Stimulated activated CD4-positive, alpha-beta T cell treated with anti-CD3 and anti-CD28 coated beads, Interleukin-1b, Interleukin-23, amount 100 ng/mL, for 4 hours (primary cell): ENCODE results near the gene NAT16.
"Not testable (repeated sequence)": the region's sequence is repeated elsewhere in the genome, so short reads cannot be mapped to it uniquely, and the experiment has no call there.

ENCODE experiments used
- DNase-seq, 2 donors: peaks; one replicate each; pipeline ENCODE4 v3.0.0-alpha.2; 2020; ENCODE audit warnings: low read depth in 2 of 2

The NAT16 gene

GRCh38 chr7:101180130-101180755 lies at the start of gene NAT16:
Gene NAT16, minus strand, starts transcription at chr7:101180293. Its CDS starts 5,486 bp downstream, at chr7:101174807.
- no peak for DNase-seq

- no peak for DNase-seq
Observed at GRCh38 chr7:101226721-101227120, 46.6 kb upstream of the NAT16 start.

DNA sequence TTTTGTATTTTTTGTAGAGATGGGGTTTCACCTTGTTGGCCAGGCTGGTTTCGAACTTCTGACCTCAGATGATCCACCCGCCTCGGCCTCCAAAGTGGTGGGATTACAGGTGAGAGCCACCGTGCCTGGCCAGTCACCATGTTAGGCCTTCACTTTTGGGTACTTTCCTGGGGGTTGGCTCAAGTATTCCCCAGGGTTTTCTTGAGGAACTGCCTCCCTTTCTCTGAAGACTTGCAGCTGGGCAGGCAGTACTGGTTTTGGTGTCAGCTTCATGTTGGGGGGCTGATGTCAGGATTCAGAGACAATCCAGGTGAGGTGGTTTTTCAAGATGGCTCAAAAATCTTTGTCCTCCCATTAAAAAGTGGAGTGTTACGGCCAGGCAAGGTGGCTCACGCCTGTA lies 45.6 kb upstream of the NAT16 start:
- DNase-seq = no peak

DNA sequence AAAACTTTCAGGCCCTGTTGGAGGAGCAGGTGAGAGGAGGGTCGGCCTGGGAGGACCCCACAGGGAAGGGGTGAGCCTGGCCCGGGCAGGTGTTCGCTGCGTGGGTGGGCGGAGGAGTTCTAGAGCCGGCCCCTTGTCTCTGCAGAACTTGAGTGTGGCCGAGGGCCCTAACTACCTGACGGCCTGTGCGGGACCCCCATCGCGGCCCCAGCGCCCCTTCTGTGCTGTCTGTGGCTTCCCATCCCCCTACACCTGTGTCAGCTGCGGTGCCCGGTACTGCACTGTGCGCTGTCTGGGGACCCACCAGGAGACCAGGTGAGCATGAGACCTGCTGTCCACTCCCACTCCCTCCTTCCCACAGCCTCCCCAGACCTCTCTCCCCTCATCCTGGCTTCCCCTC lies 43.4 kb upstream of the NAT16 start:
- no peak for DNase-seq

DNA sequence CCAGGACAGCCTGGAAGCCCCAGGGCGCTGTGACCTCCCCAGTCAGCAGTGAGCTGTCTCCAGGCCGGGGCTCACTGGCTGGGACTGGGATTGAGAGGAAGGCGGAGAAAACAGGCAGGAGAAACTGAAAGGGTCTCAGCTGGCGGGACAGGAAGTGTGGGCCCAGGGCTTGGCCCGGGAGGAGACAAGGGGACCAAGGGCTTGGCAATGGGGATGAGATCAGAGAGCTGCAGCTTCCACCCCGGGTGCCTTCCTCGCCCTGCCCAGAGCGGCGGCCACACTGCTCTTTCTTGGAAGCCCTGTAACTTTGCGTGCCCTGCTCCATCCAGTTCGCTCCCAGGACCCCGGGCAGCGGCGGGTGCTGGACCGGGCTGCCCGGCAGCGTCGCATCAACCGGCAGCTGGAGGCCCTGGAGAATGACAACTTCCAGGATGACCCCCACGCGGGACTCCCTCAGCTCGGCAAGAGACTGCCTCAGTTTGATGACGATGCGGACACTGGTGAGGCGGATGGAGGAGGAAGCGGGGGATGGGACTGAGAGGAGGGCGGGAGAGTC lies 42.3 kb upstream of the NAT16 start:
- no peak for DNase-seq

DNA sequence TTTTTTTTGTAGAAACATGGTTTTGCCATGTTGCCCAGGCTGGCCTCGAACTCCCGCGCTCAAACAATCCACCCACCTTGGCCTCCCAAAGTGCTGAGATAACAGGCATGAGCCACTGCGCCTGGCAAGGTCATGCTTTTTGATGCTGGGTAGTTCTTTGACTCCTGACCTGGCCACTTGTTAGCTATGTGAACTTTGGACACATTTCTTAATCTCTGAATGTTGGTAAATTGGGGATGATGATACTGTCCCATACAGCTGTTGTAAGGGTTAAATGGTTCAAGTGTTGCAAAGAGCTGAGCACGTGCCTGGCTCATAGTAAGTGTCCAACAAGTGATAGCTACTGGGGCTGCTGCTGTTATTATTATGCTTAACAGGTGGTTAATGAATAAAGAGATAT lies 40.2 kb upstream of the NAT16 start:
- no peak for DNase-seq

DNA sequence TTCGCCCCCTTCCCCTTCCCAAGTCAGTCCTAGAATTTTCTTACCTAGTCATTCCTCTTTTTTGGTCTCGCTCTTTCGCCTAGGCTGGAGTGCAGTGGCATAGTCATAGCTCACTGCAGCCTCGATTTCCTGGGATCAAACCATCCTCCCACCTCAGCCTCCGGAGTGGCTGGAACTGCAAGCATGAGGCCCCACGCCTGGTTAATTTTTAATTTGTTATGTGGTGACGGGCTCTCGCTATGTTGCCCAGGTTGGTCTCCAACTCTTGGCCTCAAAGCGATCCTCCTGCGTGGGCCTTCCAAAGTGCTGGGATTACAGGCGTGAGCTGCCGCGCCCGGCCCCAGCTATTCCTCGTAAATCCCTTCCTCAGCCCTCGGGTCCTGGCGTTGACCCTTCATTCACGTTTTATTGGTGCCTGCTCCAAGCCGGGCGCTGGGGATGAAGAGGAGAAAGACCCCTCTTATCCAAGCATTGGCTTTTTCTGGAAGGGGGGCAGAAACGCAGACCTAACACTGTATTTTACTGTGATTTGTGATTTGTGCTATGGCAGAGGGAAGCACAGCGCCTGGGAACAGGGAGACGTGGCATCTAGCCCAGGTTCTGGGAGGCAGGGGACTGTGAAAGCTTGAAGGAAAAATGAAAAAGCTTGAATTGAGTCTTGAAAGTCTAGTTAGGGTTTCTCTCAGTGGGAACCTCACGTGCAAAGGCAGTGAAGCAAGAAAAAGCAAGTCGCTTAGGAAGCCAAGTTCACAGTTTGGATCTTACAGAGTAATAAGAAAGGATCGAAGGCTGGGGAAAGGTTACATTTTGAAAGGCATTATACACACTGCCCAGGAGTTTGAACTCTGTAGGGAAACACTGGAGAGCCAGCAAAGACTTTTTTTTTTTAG lies 38.4 kb upstream of the NAT16 start:
- no peak for DNase-seq

GRCh38 chr7:101217388-101218235 lies 37.5 kb upstream of the NAT16 start, which contains the start of the genes PLOD3 and ZNHIT1:
Gene PLOD3, minus strand, starts transcription at chr7:101217581. Its CDS starts 307 bp downstream, at chr7:101217274.
Gene ZNHIT1, plus strand, starts transcription at chr7:101218165. Its CDS starts 31 bp downstream, at chr7:101218196.
- DNase-seq = peak; percentile 89 to 95

DNA sequence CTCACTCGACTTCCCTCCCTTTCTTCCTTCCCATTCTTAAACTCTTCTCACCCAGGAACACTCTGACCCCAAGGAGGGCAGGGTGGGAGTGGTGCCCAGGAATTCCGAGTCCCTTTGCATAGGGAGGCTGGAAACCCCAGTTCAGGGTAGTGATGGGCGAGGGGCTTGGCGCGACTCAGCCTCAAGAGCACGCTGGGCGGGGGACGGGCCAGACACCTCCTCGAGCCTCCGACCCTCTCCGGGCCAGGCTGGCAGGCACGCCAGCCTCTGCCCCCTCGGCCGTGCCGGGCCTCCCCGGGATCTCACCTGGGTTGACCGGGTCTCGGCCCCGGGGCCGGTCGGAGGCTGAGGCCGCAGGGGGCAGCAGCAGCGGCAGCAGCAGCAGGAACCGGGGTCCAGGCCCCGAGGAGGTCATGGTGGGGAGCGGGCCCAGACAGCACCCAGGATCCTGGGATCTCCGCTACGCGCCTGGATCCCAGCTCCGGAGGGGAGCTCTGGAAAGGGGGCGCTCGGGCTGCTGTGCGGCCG lies 36.8 kb upstream of the NAT16 start:
- DNase-seq = no peak

GRCh38 chr7:101216001-101216859 lies 36.1 kb upstream of the NAT16 start:
- DNase-seq = no peak

- DNase-seq = no peak
Observed at GRCh38 chr7:101212014-101212413, 31.9 kb upstream of the NAT16 start.

DNA sequence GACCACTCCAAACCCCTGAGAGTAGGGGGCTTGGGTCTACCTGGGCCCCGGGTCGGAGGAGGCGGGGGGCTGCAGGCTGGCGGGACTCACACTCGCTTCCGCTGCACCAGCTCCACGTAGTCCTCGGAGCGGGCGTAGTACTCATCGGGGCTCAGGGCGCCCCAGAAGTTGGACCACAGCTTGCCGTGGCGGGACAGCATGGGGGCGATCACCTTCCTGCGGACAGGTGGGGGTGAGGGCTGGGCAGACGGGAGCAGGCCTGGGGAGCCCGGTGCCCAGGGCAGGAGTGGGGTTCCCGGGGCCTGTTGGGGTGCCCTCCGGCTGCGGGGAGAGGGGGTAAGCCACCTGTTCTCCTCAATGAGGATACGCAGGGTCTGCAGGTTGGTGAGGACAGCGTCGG lies 31.4 kb upstream of the NAT16 start:
- DNase-seq = no peak

GRCh38 chr7:101210143-101210542 lies 30.1 kb upstream of the NAT16 start:
- DNase-seq = no peak

DNA sequence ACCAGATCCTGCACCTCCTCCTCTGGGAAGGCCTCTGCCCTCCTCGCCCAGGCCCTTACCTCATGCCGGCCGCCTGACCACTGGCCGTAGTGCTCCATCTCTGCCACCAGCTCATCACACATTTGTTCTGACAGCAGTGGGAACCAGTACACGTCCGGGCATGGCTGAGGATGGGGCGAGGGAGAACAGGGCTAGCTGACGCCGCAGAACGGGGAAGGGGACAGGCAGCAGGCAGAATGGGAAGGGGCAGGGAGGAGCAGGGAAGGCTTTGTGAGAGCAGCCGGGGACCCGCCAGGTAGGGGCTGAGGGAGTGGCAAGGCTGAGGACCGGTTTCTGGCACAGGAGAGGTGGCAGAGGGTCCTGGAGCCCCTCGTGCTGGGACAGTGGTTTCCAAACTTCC lies 28.7 kb upstream of the NAT16 start:
- no peak for DNase-seq

DNA sequence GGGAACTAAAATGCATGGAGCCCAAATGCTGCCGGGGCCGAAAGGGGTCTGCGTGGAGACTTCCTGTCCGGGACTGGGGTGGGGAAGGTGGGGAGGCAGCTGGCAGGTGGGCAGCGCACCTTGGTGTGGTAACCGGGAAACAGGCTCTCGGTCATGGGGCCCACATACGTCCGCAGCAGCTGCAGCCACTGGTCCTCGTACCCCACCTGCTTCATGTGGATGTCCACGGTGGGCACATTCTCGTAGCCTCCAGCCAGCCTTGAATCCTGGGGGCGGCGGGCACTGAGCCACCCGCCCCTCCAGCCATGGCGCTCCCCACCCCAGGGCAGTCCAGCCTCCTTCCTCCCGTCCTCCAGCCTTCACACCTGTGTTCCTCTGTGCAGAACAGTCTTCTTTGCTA lies 27.4 kb upstream of the NAT16 start:
- DNase-seq = no peak

GRCh38 chr7:101206665-101207042 lies 26.6 kb upstream of the NAT16 start:
- no peak for DNase-seq

- DNase-seq = no peak
Observed at GRCh38 chr7:101205901-101206664, 26.0 kb upstream of the NAT16 start.

- not testable (repeated sequence) for DNase-seq
Observed at GRCh38 chr7:101203740-101204738, 23.9 kb upstream of the NAT16 start.

DNA sequence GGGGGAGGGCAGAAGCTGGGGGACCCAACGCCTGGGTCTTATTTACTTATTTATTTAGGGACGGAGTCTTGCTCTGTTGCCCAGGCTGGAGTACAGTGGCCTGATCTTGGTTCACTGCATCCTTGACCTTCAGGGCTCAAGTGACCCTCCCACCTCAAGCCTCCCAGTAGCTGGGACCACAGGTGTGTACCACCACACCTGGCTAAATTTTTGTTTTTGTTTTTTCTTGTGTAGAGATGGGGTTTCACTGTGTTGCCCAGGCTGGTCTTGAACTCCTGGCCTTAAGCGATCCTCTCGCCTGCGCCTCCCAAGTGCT lies 22.5 kb upstream of the NAT16 start:
- no peak for DNase-seq
